Measurements from ENCODE around the gene TMEM116.

Gene TMEM116

DNA sequence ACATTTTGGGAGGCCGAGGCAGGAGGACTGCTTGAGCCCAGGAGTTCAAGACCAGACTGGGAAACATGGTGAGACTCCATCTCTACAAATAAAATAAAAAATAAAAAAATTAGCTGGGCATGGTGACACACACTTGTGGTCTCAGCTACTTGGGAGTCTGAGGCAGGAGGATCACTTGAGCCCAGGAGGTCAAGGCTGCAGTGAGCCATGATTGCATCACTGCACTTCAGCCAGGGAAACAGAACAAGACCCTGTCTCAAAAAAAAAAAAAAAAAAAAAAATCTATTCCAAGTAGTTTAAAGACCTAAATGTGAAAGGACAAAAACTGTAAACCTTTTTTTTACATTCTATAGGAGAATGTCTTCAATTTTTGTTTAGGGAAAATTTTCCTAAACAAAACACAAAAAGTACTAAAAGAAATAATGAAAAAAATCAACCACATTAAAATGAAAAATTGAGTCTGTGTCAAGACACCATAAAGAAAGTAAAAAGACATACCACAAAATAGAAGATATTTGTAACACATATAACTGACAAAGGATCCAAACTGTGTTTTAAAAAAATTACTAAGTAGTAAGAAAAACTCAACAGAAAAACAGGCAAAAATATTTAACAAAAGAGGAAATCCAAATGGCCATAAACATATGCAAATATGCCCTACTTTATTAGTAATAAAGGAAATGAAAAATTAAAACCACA, 17.0 kb downstream of the TMEM116 start:
- TF ChIP-seq CEBPB (IDR thresholded peaks at IDR 0.05) (no peak), TEAD4 (IDR thresholded peaks at IDR 0.05) (no peak), EGR1 (IDR thresholded peaks at IDR 0.05) (no peak), TCF12 (IDR thresholded peaks at IDR 0.05; ENCODE audit: low read depth) (no peak), YY1 (IDR thresholded peaks at IDR 0.05; ENCODE audit: low read depth) (no peak), CREB1 (IDR thresholded peaks at IDR 0.05; ENCODE audit: low read depth) (no peak), RAD21 (IDR thresholded peaks at IDR 0.05; ENCODE audit: low read depth) (no peak), ZBTB7A (IDR thresholded peaks at IDR 0.05; ENCODE audit: low read depth) (no peak), EP300 (IDR thresholded peaks at IDR 0.05; ENCODE audit: borderline replicate concordance) (no peak), TAF1 (IDR thresholded peaks at IDR 0.05; ENCODE audit: low read depth) (no peak), NFIC (IDR thresholded peaks at IDR 0.05) (no peak), FOXM1 (IDR thresholded peaks at IDR 0.05; ENCODE audit: borderline replicate concordance, low read depth) (no peak)
- TF ChIP-seq, protein P1, sequence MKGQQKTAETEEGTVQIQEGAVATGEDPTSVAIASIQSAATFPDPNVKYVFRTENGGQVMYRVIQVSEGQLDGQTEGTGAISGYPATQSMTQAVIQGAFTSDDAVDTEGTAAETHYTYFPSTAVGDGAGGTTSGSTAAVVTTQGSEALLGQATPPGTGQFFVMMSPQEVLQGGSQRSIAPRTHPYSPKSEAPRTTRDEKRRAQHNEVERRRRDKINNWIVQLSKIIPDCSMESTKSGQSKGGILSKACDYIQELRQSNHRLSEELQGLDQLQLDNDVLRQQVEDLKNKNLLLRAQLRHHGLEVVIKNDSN (IDR thresholded peaks at IDR 0.05), result no peak
- TF ChIP-seq, protein P2, sequence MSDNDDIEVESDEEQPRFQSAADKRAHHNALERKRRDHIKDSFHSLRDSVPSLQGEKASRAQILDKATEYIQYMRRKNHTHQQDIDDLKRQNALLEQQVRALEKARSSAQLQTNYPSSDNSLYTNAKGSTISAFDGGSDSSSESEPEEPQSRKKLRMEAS (IDR thresholded peaks at IDR 0.05), result no peak
- TF ChIP-seq, protein P3, sequence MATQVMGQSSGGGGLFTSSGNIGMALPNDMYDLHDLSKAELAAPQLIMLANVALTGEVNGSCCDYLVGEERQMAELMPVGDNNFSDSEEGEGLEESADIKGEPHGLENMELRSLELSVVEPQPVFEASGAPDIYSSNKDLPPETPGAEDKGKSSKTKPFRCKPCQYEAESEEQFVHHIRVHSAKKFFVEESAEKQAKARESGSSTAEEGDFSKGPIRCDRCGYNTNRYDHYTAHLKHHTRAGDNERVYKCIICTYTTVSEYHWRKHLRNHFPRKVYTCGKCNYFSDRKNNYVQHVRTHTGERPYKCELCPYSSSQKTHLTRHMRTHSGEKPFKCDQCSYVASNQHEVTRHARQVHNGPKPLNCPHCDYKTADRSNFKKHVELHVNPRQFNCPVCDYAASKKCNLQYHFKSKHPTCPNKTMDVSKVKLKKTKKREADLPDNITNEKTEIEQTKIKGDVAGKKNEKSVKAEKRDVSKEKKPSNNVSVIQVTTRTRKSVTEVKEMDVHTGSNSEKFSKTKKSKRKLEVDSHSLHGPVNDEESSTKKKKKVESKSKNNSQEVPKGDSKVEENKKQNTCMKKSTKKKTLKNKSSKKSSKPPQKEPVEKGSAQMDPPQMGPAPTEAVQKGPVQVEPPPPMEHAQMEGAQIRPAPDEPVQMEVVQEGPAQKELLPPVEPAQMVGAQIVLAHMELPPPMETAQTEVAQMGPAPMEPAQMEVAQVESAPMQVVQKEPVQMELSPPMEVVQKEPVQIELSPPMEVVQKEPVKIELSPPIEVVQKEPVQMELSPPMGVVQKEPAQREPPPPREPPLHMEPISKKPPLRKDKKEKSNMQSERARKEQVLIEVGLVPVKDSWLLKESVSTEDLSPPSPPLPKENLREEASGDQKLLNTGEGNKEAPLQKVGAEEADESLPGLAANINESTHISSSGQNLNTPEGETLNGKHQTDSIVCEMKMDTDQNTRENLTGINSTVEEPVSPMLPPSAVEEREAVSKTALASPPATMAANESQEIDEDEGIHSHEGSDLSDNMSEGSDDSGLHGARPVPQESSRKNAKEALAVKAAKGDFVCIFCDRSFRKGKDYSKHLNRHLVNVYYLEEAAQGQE (IDR thresholded peaks at IDR 0.05; ENCODE audit: low read depth), result no peak

DNA sequence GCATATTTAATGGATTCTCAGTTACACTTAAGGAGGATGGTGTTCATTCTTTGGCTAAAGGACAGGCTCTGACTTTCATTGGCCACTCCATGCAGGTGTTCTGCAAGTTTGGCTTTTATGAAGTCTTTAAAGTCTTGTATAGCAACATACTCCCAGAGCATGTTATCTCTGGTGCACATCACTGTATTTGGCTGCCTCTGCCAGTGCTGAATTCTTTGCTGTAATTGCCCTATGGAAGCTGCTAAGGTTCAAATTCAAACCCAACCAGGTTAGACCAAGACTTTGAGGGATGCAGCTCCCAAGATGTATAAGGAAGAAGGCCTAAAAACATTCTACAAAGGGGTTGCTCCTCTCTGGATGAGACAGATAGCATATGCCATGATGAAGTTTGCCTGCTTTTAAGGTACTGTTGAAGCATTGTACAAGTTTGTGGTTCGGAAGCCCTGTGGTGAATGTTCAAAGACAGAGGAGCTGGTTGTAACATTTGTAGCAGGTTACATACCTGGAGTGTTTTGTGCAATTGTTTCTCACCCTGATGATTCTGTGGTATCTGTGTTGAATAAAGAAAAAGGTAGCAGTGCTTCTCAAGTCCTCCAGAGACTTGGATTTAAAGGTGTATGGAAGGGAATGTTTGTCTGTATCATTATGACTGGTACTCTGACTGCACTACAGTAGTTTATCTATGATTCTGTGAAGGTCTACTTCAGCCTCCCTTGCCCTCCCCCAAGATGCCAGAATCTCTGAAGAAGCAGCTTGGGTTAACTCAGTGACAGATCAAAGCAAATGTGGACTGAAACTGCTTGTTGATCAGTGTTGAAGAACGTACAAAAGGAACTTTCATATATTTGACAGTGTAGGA, 19.4 kb downstream of the TMEM116 start:
- TF ChIP-seq TAF1 (IDR thresholded peaks at IDR 0.05; ENCODE audit: low read depth) (no peak), TCF12 (IDR thresholded peaks at IDR 0.05; ENCODE audit: low read depth) (no peak), RAD21 (IDR thresholded peaks at IDR 0.05; ENCODE audit: low read depth) (no peak), CEBPB (IDR thresholded peaks at IDR 0.05) (no peak), FOXM1 (IDR thresholded peaks at IDR 0.05; ENCODE audit: borderline replicate concordance, low read depth) (no peak), NFIC (IDR thresholded peaks at IDR 0.05) (no peak), CREB1 (IDR thresholded peaks at IDR 0.05; ENCODE audit: low read depth) (no peak), EGR1 (IDR thresholded peaks at IDR 0.05) (no peak), TEAD4 (IDR thresholded peaks at IDR 0.05) (no peak)
- TF ChIP-seq, protein P2 (IDR thresholded peaks at IDR 0.05), result no peak

DNA sequence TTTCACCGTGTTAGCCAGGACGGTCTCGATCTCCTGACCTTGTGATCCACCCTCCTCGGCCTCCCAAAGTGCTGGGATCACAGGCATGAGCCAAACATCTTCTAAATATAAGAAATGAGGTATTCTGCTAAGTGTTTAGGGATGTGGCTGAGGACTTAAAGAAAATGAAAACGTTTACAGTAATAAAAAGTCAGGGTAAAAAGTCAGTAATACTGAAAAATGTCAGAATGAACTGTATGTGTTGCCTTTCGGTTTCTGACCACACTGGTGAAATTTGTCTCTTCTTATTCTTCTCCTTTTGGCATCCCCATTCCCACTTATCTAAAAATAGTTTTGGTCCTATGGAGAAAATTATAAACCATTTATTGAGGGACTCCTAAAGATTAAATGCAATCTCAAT, 20.5 kb downstream of the TMEM116 start:
- TF ChIP-seq NFIC (IDR thresholded peaks at IDR 0.05) (no peak), TCF12 (IDR thresholded peaks at IDR 0.05; ENCODE audit: low read depth) (no peak), TAF1 (IDR thresholded peaks at IDR 0.05; ENCODE audit: low read depth) (no peak), FOXM1 (IDR thresholded peaks at IDR 0.05; ENCODE audit: borderline replicate concordance, low read depth) (no peak), ZBTB7A (IDR thresholded peaks at IDR 0.05; ENCODE audit: low read depth) (no peak), EGR1 (IDR thresholded peaks at IDR 0.05) (no peak), YY1 (IDR thresholded peaks at IDR 0.05; ENCODE audit: low read depth) (no peak), CEBPB (IDR thresholded peaks at IDR 0.05) (no peak), CREB1 (IDR thresholded peaks at IDR 0.05; ENCODE audit: low read depth) (no peak)
- TF ChIP-seq, protein P1 (IDR thresholded peaks at IDR 0.05), result no peak
- TF ChIP-seq, protein P2 (IDR thresholded peaks at IDR 0.05), result no peak
- TF ChIP-seq, protein P3 (IDR thresholded peaks at IDR 0.05; ENCODE audit: low read depth), result no peak

DNA sequence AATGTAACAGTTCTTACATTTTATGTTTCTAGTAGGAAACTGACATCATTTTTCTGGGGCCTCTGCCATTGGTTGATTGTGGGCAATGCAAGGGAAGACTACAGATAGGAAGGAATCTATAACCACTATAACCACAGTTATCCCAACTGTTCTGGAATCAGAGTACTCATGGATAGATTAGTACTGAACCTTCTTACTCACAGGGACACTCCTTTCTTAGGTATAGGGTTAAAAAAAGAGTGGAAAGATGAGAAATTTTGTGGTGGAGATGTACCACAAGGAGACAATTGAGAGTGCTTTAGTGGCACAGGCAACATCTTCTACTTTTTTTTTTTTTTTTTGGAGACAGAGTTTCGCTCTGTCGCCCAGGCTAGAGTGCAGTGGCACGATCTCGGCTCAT, 21.0 kb downstream of the TMEM116 start:
- TF ChIP-seq TCF12 (IDR thresholded peaks at IDR 0.05; ENCODE audit: low read depth) (no peak), EP300 (IDR thresholded peaks at IDR 0.05; ENCODE audit: borderline replicate concordance) (no peak), EGR1 (IDR thresholded peaks at IDR 0.05) (no peak)

DNA sequence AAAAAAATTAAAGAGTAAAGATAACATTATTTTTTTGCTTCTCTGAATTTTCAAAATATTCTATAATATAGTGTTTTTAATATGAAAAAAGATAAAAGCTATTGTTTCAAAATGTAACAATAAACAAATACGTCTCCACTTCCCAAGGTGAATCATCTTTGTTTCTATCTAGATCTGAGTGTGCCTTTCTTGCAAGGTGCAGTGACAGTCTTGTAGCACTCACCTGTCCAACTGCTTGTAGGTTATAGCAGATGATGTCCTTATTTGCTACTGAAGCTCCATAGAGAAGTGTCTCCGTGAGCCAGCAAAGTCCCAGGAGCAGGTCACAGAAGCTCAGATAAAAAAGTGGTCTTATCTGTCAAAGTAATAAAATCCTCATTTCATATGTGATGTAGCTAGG, 21.4 kb downstream of the TMEM116 start:
- TF ChIP-seq EGR1 (IDR thresholded peaks at IDR 0.05) (no peak), ZBTB7A (IDR thresholded peaks at IDR 0.05; ENCODE audit: low read depth) (no peak), RAD21 (IDR thresholded peaks at IDR 0.05; ENCODE audit: low read depth) (no peak), TEAD4 (IDR thresholded peaks at IDR 0.05) (no peak), TAF1 (IDR thresholded peaks at IDR 0.05; ENCODE audit: low read depth) (no peak)
- TF ChIP-seq, protein P1 (IDR thresholded peaks at IDR 0.05), result no peak

Measured in Ishikawa (cell line).